HG03439 (cell line): ENCODE results near the gene NETO2.

Experiments used
- ATAC-seq: cut with Tn5 transposase; IDR thresholded peaks from one replicate; pipeline ENCODE4 v1.9.1; 2021; ENCODE audit warnings: mild to moderate bottlenecking, moderate library complexity; ENCODE audit not compliant: unreplicated experiment

NETO2 gene

GRCh38 chr16:47047524-47048203 is 96.1 kb downstream of the NETO2 start:
- no peak for ATAC-seq

- no peak for ATAC-seq
These were observed 96.8 kb downstream of the NETO2 start for GRCh38 chr16:47046726-47047523.

GRCh38 chr16:47045459-47045858 is 98.3 kb downstream of the NETO2 start:
- no peak for ATAC-seq

GRCh38 chr16:47045023-47045422 is 98.7 kb downstream of the NETO2 start:
- ATAC-seq, result no peak

GRCh38 chr16:47043970-47044684 is 99.6 kb downstream of the NETO2 start:
- no peak for ATAC-seq

- no peak for ATAC-seq
These were observed 100.5 kb downstream of the NETO2 start for GRCh38 chr16:47043200-47043599.

- peak; percentile 87 for ATAC-seq
These were observed 105.8 kb downstream of the NETO2 start for GRCh38 chr16:47037746-47038458.

- peak; percentile 27 for ATAC-seq
These were observed 106.4 kb downstream of the NETO2 start for GRCh38 chr16:47037396-47037745.

GRCh38 chr16:47036201-47036600 is 107.5 kb downstream of the NETO2 start:
- no peak for ATAC-seq

GRCh38 chr16:47035436-47035835 is 108.3 kb downstream of the NETO2 start:
- no peak for ATAC-seq

- no peak for ATAC-seq
These were observed 109.3 kb downstream of the NETO2 start for GRCh38 chr16:47034455-47034854.

GRCh38 chr16:47033176-47033575 is 110.6 kb downstream of the NETO2 start:
- ATAC-seq, result no peak

GRCh38 chr16:47029724-47030123 is 114.0 kb downstream of the NETO2 start:
- no peak for ATAC-seq

GRCh38 chr16:47028767-47029377 is 114.9 kb downstream of the NETO2 start:
- no peak for ATAC-seq
